Skin of body (tissue), 2 donors: ENCODE measurements around the gene FOLR1. TPM values are rescaled to one million over a fixed set of nuclear protein-coding genes. Genes with fewer than 3 reads are reported as not detected.
"Not testable (repeated sequence)": the region's sequence is repeated elsewhere in the genome, so short reads cannot be mapped to it uniquely, and the experiment has no call there.

ENCODE experiments used
- DNase-seq: peaks from one replicate; lab custom pipeline; 2025; lab: John Stamatoyannopoulos, UW
- total RNA-seq: library from RNA; depleted of rRNA; stranded (reverse); fragments of >200 nt; gene quantifications from one replicate; pipeline ENCODE4 v1.2.3, GENCODE V29; 2014

FOLR1 gene
- total RNA-seq, 1 donor from 2014 or later, result 0.69 TPM

DNA sequence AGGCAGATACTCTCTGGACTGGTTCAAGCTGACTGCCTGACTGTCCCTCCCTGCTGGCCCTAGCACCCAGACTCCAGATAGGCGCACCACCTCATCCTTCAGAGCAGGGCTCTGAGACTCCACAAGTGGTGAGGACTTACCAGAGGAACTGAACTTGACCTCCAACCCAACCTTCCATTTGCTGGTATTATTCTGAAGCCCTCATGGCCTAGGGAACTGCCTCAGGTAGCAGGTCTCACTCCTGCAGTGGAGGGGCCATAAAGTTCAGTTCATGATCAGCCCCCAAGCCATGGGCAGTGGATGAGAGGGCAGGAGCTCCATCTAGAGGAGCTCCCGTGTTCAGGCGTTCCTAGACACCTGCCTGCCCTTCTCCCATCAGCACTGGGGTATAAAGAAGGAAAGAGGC is 10.4 kb upstream of the FOLR1 start:
- DNase-seq, result not testable (repeated sequence)

DNA sequence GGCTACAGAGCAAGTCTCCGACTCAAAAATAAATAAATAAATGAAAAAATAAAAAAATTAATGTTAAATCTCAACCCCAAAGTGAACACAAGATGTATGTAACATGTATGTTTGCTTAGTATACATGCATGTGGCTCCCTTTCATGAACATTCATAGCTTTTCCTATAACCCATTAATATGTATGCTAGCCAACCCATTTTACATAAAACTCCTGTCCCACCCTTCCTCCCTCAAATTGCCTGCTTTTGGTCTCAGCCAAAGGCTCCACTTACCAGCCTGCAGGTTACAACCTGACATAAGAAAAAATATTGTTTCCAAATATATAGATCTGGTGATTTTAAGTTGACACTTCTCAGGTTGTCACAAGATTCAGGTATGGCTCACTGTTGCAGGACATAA is 3.7 kb upstream of the FOLR1 start:
- no peak for DNase-seq

DNA sequence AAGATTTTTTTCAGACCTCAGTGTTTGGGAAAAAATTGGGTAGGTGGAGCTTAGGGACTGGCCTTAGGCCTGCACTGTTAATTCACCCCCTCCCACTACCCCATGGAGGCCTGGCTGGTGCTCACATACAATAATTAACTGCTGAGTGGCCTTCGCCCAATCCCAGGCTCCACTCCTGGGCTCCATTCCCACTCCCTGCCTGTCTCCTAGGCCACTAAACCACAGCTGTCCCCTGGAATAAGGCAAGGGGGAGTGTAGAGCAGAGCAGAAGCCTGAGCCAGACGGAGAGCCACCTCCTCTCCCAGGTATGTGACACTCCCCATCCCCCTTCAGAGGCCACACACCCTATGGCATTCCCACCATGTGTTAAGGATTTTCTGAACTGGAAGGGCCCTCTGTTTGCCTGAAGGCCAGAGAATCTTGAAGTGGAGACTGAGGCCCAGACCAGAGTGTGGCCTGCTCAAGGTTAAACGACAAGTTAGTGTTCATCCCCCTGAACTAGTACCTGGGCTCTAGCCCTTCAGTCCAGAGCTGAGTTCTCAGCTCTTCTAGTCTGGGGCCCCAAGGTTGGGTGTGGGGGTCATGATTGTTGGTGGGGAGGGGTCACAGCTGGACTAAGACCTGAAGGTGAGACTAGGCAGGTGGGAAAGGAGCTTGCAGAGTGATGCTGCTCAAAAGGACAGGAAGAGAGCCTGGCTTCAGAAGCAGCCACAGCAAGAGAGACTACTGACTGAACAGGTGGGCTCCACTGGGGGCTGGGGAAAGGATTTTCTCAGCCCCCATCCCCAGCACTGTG is 2.3 kb upstream of the FOLR1 start:
- DNase-seq, result no peak

DNA sequence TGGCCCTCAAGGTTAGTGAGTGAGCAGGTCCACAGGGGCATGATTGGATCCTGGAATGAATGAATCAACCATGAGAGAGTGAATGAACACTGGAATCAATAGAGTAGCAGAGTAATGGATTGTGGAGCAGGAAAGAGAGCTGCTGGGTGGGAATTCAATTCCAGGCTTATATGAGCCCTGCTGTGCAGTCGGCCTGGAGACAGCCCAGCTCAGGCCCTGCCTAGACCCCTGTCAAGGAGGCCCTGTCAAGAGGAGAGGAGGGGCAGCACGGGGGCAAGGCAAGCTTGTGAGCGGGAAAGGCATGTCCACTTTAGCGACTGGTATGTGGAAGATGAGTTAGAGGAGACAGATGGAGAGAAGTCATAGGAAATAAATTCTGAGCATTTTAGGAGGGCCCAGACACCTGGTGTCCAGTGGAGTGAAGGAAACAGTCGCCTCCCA is 1.3 kb upstream of the FOLR1 start:
- DNase-seq, result no peak

DNA sequence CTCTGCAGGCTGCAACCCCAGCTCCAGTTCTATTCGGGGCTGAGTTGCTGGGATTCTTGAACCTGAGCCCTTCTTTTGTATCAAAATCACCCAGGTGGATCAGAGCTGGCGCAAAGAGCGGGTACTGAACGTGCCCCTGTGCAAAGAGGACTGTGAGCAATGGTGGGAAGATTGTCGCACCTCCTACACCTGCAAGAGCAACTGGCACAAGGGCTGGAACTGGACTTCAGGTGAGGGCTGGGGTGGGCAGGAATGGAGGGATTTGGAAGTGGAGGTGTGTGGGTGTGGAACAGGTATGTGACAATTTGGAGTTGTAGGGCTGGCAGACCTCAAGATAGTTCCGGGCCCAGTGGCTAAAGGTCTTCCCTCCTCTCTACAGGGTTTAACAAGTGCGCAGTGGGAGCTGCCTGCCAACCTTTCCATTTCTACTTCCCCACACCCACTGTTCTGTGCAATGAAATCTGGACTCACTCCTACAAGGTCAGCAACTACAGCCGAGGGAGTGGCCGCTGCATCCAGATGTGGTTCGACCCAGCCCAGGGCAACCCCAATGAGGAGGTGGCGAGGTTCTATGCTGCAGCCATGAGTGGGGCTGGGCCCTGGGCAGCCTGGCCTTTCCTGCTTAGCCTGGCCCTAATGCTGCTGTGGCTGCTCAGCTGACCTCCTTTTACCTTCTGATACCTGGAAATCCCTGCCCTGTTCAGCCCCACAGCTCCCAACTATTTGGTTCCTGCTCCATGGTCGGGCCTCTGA is 3.8 kb downstream of the FOLR1 start:
- no peak for DNase-seq

DNA sequence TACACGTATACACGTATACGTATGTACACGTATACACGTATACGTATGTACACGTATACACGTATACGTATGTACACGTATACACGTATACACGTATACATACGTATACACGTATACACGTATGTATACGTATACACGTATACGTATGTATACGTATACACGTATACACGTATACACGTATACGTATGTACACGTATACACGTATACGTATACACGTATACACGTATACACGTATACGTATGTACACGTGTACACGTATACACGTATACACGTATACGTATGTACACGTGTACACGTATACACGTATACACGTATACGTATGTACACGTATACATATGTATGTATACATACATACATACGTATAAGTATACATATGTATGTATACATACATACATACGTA is 9.5 kb downstream of the FOLR1 start:
- DNase-seq, result not testable (repeated sequence)

DNA sequence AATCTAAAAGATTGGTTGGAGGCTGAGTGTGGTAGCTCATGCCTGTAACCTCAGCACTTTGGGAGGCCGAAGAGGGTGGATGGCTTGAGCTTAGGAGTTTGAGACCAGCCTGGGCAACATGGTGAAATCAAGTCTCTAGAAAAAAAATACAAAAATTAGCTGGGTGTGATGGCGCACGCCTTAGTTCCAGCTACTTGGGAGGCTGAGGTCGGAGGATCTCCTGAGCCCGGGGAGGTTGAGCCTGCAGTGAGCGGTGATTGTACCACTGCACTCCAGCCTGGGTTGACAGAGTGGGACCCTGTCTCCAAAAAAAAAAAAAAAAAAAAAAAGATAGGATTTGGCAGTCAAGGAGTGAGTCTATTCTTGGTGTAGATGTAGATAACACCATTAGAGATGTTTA is 10.6 kb downstream of the FOLR1 start:
- no peak for DNase-seq

DNA sequence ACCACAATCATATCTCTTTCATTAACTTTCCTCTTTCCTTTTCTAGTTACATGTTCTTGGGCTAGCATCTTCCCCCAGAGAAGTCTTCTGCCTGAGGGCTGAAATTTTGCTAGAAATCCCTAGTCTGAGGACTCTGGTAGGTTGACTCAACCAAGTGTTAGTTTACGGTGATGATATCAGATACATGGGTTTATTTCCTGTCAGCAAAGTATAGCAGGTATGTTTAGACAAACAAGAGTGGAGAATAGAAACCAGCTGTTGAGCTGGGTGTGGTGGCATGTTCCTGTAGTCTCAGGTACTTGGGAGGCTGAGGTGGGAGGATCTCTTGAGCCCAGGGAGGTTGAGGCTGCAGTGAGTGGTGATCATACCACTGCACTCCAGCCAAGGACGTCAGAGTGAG is 11.2 kb downstream of the FOLR1 start:
- DNase-seq, result no peak

DNA sequence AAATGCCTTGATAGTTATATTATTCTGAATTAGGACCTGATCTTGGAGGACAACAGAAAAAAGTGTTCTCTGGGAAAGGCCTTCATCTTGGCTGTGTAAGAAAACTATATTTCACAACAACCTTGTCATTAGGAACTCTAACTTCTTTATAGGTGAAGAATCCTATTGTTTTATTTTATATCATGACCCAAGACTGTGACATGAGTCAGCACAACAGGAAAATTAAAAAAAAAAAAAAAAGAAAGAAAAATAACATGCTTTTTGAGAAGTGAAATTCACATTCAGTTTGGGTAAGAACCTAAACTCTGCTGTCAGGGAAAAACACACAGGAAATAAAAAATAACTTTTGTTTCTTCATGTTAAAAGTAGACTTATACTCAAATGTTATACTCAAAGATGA is 12.9 kb downstream of the FOLR1 start:
- no peak for DNase-seq

DNA sequence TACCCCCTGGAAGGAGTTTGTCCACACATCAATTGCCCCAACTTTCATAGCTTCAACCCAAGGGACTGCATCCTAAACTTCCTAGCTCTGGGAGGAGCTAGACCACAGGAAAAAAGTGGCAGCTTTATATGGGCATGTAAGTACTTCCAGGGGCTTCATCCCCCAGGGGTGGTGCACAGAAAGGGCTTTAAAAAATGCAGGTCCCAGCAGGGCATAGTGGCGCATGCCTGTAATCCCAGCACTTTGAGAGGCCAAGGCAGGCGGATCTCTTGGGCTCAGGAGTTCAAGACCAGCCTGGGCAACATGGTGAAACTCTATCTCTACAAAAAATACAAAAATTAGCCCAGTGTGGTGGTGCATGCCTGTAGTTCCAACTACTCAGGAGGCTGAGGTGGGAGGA is 14.9 kb downstream of the FOLR1 start:
- not testable (repeated sequence) for DNase-seq

DNA sequence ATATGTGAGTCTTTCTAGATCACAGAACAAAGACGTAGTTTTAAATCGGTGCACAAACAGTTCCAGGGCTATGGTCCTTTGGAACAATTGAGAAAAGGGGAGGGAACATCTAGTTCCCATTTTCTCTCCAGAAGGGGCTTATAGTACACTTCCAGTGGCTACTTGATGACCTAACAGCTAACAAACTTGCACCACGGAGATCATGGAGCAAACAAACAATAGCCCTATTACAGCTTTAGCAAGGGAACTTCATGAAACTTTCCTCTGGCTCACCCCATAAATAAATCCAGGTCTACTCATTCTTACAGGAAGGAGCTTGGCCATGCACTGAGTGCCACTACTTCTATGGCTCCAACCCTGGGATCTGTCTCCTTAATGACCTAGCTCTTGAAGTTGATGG is 16.3 kb downstream of the FOLR1 start:
- DNase-seq, result no peak

DNA sequence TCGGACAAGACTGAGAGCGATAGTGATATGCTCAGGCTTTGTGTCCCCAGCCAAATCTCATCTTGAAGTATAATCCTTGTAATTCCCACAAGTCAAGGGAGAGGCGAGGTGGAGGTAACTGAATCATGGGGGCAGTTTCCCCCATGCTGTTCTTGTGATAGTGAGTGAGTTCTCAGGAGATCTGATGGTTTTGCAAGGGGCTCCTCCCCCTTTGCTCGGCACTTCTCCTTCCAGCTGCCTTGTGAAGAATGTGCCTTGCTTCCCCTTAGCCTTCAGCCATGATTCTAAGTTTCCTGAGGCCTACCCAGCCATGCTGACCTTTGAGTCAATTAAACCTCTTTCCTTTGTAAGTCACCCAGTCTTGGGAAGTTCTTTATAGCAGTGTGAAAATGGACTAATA is 17.2 kb downstream of the FOLR1 start:
- DNase-seq, result no peak

DNA sequence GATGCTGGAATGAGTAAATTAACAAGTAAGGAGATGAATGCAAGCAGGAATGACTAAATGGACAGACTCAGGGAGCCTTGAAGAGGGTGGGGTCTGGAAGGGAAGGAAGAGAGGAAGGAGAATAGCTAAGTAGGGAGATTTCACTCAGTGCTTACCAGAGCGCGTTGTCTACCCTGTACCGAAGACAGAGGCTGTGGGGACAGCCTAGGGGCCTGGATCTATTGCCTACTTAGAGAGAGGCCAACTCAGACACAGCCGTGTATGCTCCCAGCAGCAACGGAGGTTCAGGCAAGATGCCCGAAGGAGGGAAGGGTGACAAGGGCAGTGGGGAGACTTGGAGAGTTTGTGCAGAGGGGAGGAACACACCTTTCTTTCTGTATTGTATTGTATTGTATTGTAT is 24.7 kb downstream of the FOLR1 start, which contains the start of gene FOLR2:
Gene FOLR2, plus strand, starts transcription at position 157 of the 400 bp plus-strand sequence. CDS start 1,791 bp downstream, outside the sequence.
- no peak for DNase-seq

DNA sequence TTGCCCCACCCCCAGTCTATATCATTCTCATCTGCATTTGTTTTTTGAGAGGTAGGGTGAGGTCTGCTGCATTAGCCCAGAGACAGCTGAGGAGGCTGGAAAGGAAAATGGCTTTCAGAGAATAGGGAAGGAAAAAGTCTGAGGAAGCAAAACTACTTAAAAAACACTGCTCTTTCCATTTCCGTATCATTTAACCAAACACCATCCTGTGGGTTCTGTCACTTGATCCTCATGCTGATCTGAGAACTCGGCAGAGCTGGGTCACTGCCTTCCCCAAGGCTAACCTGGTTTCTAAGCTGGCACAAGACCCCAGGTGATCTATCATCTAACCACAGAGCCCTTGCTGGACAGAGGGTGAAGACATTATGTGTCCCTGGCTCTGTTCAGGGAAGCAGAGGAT is 25.9 kb downstream of the FOLR1 start:
- DNase-seq, result no peak

DNA sequence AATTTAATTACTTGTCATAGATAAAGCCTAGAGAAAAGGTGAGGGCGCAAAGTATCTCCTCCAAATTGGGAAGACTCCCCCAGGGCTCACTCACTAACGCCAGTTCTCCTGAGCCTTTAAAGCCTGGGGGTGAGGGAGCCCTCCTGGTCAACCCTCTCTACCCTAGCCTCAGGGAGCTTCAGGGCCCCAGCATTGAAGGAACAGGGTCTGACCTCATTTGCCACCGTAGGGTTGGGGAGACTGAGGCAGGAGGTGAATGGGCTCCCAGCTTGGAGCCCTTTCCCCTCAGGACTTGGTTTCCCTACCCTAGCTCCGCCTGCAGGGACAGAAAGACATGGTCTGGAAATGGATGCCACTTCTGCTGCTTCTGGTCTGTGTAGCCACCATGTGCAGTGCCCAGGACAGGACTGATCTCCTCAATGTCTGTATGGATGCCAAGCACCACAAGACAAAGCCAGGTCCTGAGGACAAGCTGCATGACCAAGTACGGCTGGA is 26.4 kb downstream of the FOLR1 start:
- no peak for DNase-seq

DNA sequence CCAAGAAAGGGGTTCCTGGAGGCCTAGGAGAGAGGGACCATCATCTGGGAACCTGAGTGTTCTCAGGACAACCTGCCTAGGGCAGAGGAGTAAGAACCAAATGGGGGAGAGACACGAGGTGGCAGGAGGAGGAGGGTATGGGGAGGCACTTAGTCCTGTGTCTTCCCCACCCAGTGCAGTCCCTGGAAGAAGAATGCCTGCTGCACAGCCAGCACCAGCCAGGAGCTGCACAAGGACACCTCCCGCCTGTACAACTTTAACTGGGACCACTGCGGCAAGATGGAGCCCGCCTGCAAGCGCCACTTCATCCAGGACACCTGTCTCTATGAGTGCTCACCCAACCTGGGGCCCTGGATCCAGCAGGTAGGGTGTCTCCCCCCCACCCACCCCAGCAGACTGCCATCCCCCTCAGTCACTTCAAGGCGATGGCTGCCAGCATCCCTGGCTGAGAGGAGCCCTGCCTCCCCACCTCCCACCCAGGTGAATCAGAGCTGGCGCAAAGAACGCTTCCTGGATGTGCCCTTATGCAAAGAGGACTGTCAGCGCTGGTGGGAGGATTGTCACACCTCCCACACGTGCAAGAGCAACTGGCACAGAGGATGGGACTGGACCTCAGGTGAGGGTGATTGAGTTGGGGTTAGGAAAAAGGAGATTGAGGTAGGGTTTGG is 28.9 kb downstream of the FOLR1 start:
- DNase-seq, result no peak

DNA sequence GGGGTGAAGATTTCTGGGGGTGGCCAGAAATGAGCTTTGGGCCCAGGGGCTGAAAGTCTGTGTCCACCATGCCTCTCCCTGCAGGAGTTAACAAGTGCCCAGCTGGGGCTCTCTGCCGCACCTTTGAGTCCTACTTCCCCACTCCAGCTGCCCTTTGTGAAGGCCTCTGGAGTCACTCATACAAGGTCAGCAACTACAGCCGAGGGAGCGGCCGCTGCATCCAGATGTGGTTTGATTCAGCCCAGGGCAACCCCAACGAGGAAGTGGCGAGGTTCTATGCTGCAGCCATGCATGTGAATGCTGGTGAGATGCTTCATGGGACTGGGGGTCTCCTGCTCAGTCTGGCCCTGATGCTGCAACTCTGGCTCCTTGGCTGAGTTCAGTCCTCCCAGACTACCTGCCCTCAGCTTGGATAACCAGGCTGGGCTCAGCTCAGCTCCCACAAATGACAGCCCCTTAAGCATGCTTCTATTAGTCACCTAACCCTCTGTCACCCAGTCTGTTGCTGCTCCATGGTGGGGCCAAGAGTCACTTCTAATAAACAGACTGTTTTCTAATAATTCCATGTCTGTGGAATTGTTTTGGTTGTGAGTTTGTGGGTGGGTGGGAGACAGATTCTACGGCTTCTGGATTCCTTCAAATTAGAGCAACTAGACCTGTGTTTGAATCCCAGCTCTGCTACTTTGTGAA is 29.6 kb downstream of the FOLR1 start:
- no peak for DNase-seq

DNA sequence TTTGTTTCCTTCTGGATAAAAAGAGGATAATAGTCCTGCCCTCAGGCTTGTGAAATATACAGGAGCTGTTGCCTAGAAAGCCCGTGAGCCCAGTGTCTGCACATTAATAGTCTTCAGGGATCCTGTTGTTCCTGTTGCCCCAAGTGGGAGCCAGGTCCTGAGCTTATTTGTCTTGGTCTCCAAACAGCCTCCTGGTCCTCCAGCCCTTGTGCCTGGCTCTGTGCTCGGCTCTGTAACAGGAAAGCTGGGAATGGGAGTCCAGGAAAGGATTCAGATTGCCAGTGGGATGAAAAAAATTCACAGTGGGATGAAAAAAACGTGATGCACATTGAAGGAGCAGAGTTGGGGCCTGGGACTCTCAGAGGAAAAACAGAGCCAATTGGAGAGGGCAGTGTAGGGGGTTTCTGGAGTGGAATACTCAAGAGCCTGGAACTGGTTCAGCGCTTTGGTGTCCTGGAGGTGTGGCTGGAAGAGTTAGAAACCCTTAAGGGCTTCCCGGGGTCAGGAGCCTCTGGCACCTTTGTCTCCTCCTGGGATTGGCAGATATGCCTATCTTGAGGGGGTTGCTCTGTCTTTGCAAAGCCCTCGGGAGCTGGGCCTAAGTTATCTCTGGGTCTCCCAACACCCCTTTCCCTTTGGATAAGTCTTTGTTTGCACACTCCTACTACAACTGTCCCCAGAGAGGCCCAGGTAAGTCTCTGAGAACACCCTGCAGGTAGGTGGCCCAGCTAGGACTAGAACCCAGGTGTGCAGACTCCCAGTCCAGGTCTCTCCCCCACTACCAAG is 30.4 kb downstream of the FOLR1 start:
- DNase-seq, result no peak

DNA sequence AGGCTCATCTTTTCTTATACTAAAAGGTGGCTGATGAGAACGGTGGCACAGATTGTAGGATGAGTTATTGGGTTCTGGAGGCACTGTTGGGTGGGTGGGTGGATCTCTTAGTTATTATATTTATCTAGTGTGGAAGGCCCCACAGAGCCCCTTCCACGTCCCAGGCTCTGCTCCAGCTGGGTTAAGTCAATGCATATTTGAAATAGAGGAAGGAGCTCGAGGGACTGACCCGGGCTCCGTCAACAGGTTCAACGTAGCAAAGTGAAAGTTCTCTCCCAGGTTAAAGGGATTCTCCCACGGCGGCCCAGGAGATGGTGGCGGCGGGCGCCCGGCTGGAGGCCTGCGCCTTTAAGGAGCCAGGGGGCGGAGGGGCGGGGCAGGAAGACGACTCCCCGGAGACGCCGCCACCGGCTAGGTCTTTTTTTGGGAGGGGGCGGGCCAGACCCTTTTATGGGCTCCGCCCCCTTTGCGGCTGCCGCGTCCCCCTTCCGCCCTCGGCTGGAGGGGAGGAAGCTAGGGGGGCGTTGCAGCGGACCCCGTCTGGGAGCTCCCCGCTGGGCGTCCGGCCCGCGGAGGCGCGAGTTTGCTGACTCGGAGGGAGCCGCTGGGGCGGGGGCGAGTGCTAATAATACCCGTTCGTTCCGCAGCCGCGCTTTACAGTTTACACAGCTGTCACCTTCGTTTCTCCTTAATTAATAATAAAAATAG is 31.1 kb downstream of the FOLR1 start:
- DNase-seq, result peak; percentile 92
